Measurements from ENCODE around the gene MYBBP1A.
"Not testable (repeated sequence)": the region's sequence is repeated elsewhere in the genome, so short reads cannot be mapped to it uniquely, and the experiment has no call there.

Gene MYBBP1A

GRCh38 chr17:4590981-4591453, 35.8 kb upstream of the MYBBP1A start:
- DNase-seq: no peak

GRCh38 chr17:4590042-4590441, 34.9 kb upstream of the MYBBP1A start:
- not testable (repeated sequence) for DNase-seq

DNA sequence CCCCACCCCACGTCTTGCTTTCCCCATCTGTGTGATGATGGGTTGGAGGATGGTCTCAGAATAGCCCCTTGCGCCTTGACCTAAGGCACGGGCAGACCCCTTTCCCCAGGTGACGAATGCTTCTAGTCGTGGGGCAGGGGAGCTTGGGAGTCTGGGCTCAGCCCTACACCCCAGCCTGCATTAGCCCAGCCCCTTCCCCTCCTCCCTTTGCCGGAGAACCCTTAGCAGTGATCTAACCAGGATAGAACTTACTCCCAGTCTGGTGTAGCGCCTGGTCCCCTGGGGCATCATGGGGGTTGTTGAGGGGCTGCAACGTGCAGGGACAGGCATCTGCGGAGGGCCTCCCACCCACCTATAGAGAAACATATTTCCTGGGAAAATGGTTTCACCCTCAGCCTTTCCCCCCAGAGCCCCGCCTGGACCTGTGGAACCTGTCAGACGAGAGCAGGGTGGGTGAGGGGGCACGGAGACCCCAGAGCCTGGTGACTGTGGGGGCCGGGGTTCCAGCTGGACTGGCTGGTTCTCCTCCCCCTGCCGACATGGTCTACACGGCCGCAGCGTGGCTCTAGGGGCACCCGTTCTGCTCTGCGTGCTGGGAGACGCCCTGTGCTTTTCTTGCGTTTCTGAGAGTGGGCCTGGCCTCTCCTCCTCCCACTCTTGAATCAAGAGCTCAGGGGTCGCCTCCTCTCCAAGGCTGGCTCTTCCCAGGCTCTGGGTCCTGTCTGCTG, 33.9 kb upstream of the MYBBP1A start:
- no peak for DNase-seq

DNA sequence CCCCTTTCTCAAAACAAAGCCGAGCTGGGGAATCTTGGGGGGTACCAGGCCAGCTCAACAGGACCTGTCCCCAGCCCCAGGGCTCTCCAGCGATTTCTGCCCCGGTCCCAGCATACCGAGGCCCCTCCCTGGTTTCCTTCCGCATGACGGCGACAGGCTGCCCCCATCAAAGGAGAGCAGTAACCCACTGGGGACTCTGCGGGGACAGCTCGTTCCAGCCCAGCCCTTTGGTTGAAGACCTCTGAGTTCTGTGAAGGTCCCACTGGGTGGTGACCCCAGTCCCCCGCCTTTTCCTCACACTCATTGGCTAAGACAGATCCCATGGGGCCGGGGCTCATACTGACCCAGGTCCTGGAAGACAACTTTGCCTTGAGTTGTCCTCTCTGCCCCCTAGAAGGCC, 33.2 kb upstream of the MYBBP1A start:
- no peak for DNase-seq

DNA sequence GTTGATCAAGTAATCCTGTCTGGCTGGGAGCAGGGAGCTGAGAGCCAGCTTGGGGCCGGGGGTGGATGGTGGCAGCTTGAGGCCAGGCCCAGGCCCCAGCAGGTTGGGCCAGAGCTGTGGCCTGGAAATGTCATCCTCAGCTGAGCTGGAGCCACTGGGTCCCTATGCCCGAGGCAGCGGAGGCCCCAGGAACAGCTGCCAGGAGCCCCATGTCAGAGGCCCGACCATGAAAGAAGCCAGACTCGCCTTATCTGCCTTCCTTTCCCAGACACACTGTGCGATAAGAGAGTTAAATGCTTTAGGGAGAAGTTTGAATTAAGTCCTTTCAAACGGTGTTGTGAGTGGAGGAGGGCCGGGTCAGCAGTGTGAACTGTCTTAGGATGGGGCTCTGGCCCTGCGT, 32.6 kb upstream of the MYBBP1A start:
- DNase-seq: no peak

DNA sequence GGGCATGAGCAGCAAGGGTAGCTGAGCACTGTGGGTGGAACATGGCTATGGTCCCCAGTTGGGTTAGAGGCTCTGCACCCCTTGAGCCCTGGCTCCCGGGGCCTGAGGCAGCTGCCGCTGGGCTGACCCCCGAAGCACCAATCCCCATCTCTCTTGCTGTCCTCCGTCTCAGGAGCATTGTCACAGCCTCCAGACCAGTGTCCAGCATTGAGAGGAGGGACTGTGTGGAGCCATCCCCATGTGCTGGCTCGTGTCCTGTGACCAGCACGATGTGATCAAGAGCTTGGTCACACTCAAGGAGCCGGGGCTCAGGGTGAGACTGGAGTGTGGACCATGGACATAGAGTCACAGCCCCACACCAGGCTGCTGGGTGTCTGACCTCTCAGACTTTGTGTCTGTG, 32.0 kb upstream of the MYBBP1A start:
- DNase-seq: no peak

GRCh38 chr17:4586043-4586442, 30.9 kb upstream of the MYBBP1A start:
- DNase-seq: no peak

DNA sequence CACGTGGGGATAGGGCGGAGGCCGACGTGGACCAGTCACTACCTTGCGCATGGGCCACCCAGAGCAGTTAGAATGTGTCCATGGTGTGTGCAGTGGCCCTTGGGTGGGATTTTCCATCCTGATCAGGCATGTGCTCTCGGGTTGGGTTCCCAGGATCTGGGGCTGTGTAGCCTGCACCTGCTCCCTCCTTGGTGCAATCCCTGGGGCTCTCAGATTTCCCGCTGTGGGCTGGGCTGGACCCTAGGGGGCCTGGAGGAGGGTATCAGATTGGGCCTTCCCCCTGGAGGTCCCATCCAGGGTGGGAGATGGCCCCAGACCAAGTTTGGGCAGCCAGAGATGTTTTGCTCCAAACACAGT, 30.4 kb upstream of the MYBBP1A start:
- no peak for DNase-seq

- no peak for DNase-seq
Observed at GRCh38 chr17:4584917-4585637, 29.9 kb upstream of the MYBBP1A start.

DNA sequence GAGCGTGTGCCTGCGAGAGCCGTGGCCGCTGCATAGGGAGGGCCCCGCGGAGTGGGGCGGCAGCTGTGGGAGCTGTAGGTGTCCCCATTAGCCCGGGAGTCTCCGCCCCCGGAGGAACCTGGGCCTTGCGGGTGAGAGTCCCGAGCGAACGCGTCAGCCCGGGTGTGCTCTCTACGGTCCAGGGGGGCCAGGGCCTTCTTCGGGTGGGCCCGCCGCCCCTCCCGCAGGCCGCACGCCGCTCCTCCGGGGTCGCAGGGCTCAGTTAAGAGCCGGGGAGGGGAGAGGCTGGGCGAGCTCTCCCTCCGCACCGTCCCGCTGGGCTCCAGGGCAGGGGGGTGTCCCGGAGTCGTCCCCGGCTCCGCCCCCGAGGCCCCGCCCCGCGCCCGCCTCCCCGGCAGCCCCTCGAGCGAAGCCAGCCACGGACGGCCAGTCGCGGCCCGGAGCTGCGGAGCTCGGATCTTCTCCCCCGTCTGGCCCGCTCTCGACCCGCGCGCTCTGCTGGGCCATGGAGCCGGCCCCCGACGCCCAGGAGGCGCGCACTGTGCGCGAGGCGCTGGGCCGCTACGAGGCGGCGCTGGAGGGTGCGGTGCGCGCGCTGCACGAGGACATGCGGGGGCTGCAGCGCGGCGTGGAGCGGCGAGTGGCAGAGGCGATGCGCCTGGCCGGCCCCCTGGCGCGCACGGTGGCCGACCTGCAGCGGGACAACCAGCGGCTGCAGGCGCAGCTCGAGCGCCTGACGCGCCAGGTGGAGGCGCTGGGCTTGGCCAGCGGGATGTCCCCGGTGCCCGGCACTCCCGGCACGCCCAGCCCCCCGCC, 29.1 kb upstream of the MYBBP1A start, which contains the start of gene SMTNL2:
SMTNL2 (plus strand) TSS at position 429 of the 816 bp plus-strand sequence; CDS start at position 506, 77 bp downstream.
- DNase-seq: no peak

GRCh38 chr17:4583782-4584100, 28.6 kb upstream of the MYBBP1A start:
- DNase-seq: no peak

DNA sequence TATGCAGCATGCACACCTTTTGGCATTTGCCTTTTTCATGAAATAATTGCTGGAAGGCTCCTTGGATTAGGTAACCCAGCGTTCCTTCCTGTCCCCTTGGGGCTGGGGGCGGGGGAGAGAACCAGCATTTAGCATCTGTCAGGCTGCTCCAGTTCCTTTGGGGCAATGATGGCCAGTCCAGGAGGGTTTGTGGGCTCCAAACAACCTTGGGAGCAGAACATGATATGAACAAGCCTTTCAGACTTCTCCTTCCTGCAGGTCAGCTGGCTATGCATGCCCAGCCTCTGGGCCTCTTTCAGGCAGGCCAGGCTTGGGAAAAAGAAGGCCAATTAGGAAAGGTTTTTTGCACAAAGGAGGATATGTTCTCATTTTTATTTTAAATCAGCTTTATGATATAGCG, 28.0 kb upstream of the MYBBP1A start:
- no peak for DNase-seq

DNA sequence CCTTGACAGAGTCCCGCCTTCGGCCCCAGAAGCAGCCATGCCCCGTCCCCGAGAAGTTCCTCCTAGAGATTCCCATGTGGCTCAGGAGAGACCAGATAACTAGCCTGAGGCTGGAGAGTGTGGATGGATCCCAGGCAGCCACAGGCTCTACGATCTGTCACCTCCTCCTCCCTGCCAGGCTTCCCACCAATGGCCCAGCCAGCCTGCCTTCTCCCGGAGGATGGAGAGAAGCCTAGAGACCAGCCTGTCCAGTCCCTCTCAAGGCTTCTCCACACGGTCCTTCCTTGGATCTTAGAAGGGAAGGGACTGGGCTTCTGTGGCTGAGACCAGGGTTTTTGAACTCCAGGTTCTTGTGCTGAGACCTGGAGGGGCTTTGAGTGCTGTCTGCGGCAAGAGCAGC, 27.5 kb upstream of the MYBBP1A start:
- no peak for DNase-seq

DNA sequence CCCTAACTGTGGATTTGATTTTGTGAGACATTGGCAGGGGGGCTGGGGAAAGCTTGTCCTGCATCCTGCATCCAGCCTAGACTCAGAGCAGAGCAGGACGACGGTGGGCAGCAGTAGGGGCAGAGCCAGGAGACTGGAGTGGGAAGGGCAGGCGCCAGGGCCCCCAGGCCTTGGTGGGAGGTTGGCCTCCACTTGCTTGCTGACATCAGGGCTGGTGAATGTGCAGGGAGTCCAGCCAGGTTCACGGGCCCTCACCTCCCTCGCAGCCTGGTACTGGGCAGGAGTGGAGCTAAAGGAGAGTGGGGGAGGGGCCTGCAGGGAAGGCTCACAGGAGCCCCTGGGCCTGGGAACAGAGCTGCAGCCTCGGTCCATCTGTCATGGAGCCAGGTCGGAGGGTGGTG, 26.9 kb upstream of the MYBBP1A start:
- no peak for DNase-seq

DNA sequence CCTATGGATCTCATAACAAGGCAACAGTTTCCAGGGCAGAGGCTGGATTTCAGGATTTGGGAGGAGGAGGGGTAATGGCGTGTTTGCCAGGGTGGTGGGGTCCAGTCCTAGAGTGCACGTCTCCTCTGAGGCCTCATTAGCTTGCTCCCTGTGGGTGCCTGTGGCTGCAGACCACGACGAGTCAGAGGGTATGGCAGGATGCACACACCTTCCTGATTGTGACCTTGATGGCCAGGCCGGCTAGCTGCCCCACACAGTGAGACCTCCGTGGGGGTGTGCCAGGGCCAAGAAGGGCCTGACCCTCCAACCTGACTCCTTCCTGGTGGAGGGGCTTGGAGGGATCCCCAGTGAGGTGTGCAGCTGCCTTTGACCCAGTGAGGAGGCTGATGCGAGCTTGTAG, 25.1 kb upstream of the MYBBP1A start:
- no peak for DNase-seq

DNA sequence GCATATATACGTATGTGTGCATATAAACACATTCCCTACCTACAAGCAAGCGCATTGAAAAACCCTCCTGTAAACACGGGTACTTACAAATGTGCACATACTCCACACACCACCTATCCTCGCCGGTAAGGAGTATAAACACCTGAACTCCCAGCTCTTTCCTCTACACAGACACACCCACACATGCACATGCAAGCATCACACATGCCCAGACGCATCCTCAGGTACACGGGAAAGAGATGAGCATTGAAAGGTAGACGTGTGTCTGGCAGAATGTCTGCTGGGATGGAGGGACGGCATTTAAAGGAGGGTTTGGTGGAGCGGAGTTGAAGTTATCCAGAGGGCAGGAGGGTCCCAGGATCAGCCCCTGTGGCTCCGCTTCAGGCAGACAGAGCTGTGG, 24.5 kb upstream of the MYBBP1A start:
- no peak for DNase-seq

DNA sequence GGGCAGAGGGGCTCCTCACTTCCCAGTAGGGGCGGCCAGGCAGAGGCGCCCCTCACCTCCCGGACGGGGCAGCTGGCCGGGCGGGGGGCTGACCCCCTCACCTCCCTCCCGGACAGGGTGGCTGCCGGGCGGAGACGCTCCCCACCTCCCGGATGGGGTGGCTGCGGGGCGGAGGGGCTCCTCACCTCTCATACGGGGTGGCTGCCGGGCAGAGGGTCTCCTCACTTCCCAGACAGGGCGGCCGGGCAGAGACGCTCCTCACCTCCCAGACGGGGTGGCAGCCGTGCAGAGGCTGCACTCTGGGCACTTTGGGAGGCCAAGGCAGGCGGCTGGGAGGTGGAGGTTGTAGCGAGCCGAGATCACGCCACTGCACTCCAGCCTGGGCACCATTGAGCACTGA, 23.2 kb upstream of the MYBBP1A start:
- DNase-seq: not testable (repeated sequence)

DNA sequence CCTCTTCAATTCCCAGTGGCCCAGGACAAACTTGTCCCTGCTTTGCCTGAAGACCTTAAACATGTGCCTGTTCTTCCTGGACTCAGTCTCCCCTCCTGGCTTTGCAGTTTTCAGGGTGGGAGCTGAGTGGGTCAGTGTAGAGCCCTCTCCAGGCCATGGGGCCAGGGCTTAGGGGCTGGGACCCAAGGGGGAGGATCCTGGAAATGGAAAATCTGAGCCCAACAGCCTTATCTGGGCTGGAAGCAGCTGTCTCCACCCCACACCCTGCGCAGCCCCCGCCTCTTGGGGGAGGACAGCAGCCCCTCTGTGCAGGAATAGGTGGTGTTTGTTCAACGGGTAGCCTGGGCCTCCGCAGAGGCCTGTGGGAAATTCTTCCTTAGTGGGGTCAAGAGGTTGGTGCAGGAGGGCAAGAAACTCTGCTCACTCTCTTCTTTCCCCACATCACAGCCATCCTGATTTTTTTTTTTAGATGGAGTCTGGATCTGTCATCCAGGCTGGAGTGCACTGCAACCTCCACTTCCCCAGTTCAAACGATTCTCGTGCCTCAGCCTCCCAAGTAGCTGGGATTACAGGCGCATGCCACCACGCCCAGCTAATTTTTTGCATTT, 22.3 kb upstream of the MYBBP1A start:
- no peak for DNase-seq

DNA sequence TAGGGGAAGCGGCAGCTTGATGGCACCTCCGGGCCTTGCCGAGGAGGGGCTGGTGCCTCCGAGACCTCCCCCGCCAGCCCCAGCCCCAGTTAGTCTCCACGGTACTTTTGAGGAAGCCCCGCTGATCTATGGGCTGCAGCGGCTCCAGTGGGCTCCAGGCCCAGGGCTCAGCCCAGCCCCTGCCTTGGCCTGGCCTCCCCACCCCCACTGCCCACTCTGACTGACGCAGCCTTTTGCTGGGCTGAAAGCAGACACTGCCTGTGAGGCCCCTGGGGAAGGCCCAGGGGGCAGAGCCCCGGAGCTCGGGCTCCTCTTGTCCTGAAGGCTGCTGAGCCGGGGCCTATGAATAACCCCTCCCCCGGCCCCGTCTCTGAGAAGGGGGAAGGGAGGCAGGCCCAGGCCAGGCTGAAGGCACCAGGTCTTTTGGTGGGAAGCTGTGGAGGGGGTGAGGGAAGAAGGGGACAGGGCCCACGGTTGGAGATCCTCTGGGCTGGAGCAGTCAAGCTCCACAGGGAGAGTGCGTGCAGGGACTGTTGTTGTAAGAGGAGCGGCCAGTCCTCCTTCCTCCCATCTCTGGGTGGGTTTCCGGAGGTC, 21.6 kb upstream of the MYBBP1A start:
- DNase-seq: no peak

DNA sequence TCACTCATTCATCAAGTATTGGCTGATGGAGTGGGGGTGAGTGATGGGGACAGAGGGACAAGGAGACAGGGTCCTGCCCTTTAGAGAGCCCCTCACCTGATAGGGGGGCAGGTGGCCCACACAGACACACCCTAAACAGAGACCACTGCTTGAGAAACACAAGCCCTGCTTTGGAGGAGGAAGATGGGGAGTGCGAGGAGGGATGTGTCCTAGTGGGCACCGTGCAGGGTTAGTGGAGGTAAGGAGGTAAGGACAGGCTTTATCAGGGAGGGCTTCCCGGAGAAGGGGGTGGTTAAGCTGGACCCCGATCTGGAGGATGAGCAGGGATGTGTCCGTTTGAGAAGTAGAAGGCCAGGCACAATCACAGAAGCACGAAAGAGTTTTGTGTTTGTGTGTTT, 21.0 kb upstream of the MYBBP1A start:
- DNase-seq: no peak

GRCh38 chr17:4574448-4575045, 19.4 kb upstream of the MYBBP1A start:
- no peak for DNase-seq

Data from hypothalamus (tissue), 51 donors.